ENCODE measurements around the gene PEX11G.

PEX11G gene

DNA sequence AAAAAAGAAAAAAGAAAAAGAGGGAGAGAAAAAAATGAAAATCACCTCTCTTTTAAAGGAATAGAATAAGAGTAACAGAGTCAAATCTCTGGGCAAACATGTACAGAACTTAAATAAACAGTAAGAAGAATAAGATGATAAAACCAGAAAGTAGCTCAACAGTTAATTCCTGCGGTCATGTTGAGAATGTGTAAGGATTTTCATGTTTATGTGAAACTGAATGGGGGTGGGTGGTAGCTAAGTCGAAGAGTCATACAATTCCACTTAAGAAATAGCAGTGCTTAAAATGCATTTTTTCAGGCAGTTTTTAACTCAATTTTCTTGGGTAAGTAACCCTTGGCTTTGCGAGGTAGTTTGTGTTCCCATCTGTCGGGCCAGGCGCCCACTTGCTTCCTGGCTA, 60.9 kb downstream of the PEX11G start:
- no peak for FAIRE-seq
- no peak for TF ChIP-seq TAF1 (IDR thresholded peaks at IDR 0.05; ENCODE audit: low read depth, low read length)
- TF ChIP-seq POLR2A (IDR thresholded peaks at IDR 0.05; ENCODE audit: low read depth, low read length), result no peak
- no peak for TF ChIP-seq POLR2AphosphoS5 (IDR thresholded peaks at IDR 0.05; ENCODE audit: low read depth, low read length)
- no peak for DNase-seq (ENCODE audit: insufficient read length, low spot score)

DNA sequence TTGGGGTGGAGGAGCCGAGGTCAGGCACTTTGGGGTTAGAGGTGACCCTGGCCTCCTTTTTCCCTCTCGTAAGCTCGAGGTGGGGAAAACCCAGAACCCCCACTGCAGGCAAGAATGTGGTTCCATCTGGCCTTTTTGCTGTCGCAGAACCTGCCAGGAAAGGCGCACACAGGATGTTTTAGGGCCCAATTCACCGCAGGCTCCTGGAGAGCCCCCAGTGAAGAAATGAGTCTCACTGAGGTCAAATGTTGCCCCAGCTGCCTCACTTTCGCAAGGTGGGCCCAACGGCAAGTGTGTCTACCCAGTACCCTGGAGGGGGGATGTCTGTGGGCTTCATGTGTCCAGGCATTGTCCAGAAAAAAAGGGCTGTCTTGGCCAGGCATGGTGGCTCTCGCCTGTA, 61.8 kb downstream of the PEX11G start:
- FAIRE-seq (no peak), DNase-seq (ENCODE audit: insufficient read length, low spot score) (no peak)
- no peak for TF ChIP-seq POLR2A (IDR thresholded peaks at IDR 0.05; ENCODE audit: low read depth, low read length)
- TF ChIP-seq POU2F2 (IDR thresholded peaks at IDR 0.05; ENCODE audit: low read depth, low read length), result no peak
- no peak for TF ChIP-seq SPI1 (IDR thresholded peaks at IDR 0.05; ENCODE audit: low read depth, low read length)

All from GM12891 (cell line).